ENCODE measurements around the gene NME4. TPM values are rescaled to one million over a fixed set of nuclear protein-coding genes. Genes with fewer than 3 reads are reported as not detected.

NME4 gene
- total and polyA plus RNA-seq, 3 donors from 2014 or later, result 79.2 to 107 (median 87.5) TPM

DNA sequence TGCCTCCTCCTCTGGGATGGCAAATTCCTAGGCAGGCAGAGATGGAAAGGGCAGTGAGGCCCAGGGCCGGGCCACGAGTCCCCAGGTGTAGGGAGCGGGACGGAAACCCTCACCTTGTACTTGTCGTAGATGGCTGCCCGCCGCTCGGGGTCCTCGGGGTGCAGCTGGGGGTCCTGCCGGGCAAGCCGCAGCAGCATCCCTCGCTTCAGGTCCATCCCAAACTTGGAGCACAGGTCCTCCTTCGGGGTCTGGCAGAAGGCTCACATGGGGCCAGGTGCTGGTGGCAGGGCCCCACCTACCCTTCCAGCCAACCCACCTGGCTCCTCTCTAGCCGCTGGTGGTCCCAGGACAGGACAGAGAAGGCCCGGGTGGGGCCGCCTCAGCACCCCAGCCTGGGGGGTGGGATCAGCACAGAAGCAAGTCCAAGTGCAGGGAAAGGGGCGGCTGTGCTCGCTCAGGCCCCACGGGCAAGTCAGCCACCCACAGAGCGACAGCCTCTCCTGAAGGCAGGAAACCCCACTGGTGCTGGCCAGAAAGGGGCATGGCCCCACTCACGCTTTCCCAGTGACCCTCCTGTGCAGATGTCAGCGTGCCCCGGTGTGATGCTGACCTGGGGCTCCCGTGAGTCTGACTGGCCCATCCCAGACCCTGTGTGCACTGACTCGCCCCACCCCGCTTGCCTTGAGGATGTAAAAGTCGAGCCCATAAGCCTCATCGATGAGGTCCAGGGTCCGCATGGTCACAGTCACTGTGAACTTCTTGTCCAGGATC, 28.4 kb upstream of the NME4 start:
- 88 to 94% methylated on average over 11 to 29 of the region's 29 CpGs for WGBS, 2 donors
- DNase-seq, result no peak
- Histone ChIP-seq H3K27ac (no peak overlapping the region), H3K4me1 (peaks cover 27% of the 10 kb centered on the region), H3K4me3 (no peak overlapping the region), H3K27me3 (no peaks in the 10 kb centered on the region), H3K36me3 (ENCODE audit: low read depth, missing control alignments) (no peaks in the 10 kb centered on the region), H3K9me3 (no peaks in the 10 kb centered on the region)
- TF ChIP-seq POLR2A (IDR thresholded peaks at IDR 0.05), result no peak
- TF ChIP-seq, protein P1, sequence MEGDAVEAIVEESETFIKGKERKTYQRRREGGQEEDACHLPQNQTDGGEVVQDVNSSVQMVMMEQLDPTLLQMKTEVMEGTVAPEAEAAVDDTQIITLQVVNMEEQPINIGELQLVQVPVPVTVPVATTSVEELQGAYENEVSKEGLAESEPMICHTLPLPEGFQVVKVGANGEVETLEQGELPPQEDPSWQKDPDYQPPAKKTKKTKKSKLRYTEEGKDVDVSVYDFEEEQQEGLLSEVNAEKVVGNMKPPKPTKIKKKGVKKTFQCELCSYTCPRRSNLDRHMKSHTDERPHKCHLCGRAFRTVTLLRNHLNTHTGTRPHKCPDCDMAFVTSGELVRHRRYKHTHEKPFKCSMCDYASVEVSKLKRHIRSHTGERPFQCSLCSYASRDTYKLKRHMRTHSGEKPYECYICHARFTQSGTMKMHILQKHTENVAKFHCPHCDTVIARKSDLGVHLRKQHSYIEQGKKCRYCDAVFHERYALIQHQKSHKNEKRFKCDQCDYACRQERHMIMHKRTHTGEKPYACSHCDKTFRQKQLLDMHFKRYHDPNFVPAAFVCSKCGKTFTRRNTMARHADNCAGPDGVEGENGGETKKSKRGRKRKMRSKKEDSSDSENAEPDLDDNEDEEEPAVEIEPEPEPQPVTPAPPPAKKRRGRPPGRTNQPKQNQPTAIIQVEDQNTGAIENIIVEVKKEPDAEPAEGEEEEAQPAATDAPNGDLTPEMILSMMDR (IDR thresholded peaks at IDR 0.05), result no peak
- intact Hi-C loops (cut with DNase I; ENCODE audit: low total_unique reads), result no loop called here

DNA sequence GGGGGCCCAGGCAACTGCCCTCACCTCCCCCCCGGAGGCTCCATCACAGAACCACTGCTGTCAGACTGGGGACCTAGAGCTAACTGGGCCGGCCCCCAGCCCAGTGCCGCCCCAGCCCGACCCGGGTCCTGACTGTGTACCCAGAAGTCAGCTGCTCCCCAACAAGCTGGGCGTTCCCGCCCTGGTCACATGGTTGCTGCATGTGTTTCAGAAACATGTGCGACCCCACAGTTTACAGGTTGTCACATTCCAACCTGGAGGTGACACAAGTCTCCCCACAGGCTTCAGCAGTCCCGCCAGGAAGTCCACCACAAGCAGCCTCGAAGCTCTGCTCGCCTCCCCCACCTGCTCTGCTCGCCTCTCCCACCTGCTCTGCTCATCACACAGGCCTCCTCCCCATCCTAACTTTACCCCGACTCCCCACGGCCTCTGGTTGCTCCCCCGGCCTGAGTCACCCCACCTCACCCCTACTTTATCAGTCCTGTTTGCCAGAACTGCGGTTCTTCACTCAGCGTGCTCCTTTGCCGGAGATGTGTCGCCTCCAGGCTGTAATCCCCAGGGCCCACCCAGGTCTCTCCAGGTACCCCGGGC, 27.6 kb upstream of the NME4 start:
- Histone ChIP-seq H3K27ac (no peak overlapping the region), H3K4me1 (peaks cover 27% of the 10 kb centered on the region), H3K36me3 (ENCODE audit: low read depth, missing control alignments) (no peaks in the 10 kb centered on the region), H3K9me3 (no peaks in the 10 kb centered on the region), H3K4me3 (peak overlapping the region in 1 of 2 donors; percentile 54), H3K27me3 (no peaks in the 10 kb centered on the region)
- intact Hi-C loops (cut with DNase I; ENCODE audit: low total_unique reads), result no loop called here
- 67 to 69% methylated on average over 19 to 20 of the region's 20 CpGs for WGBS, 2 donors
- DNase-seq, result no peak
- TF ChIP-seq, protein P1 (IDR thresholded peaks at IDR 0.05), result no peak
- no peak for TF ChIP-seq POLR2A (IDR thresholded peaks at IDR 0.05)

GRCh38 chr16:369866-370436, 27.0 kb upstream of the NME4 start:
- WGBS, 2 donors, result 14 to 20% methylated on average over 16 to 31 of the region's 44 CpGs
- no peak for DNase-seq
- Histone ChIP-seq H3K4me1 (peaks cover 27% of the 10 kb centered on the region), H3K9me3 (no peaks in the 10 kb centered on the region), H3K27ac (peak overlapping the region in 1 of 2 donors; percentile 79), H3K4me3 (peak overlapping the region; percentile 29 to 54), H3K27me3 (no peaks in the 10 kb centered on the region), H3K36me3 (ENCODE audit: low read depth, missing control alignments) (no peaks in the 10 kb centered on the region)
- no peak for TF ChIP-seq POLR2A (IDR thresholded peaks at IDR 0.05)
- TF ChIP-seq, protein P1 (IDR thresholded peaks at IDR 0.05), result no peak
- intact Hi-C loops (cut with DNase I; ENCODE audit: low total_unique reads), result no loop called here

GRCh38 chr16:370443-370842, 26.6 kb upstream of the NME4 start, which contains the start of gene MRPL28:
MRPL28 (minus strand) TSS chr16:370538; CDS start chr16:370218, 320 bp downstream.
- peak within 1 kb of the TSS; percentile 29 to 54 for H3K4me3 ChIP-seq
- H3K4me1 ChIP-seq, result peaks cover 27% of the 10 kb centered on the region
- H3K9me3 ChIP-seq, result no peaks in the 10 kb centered on the region
- 0 to 1% methylated on average over 20 to 27 of the region's 30 CpGs for WGBS, 2 donors
- no peaks in the 10 kb centered on the region for H3K36me3 ChIP-seq (ENCODE audit: low read depth, missing control alignments)
- H3K27ac ChIP-seq, result peak within 1 kb of the TSS; percentile 63 to 79
- peak; percentile 97 for DNase-seq
- TF ChIP-seq POLR2A (IDR thresholded peaks at IDR 0.05), result no peak
- TF ChIP-seq, protein P1 (IDR thresholded peaks at IDR 0.05), result no peak
- intact Hi-C loops (cut with DNase I; ENCODE audit: low total_unique reads), result no loop called here
- H3K27me3 ChIP-seq, result no peaks in the 10 kb centered on the region

Measured in testis (tissue), 3 donors.